Stimulated activated CD8-positive, alpha-beta memory T cell treated with anti-CD3 and anti-CD28 coated beads, Interleukin-15, amount 100 ng/mL, for 48 hours (primary cell): ENCODE data around the gene MYOCOS.
"Not testable (repeated sequence)": the region's sequence is repeated elsewhere in the genome, so short reads cannot be mapped to it uniquely, and the experiment has no call there.

ENCODE experiments used
- DNase-seq, 2 donors: peaks; one replicate each; pipeline ENCODE4 v3.0.0-alpha.2; 2020; ENCODE audit warnings: low read depth in 2 of 2

MYOCOS gene

DNA sequence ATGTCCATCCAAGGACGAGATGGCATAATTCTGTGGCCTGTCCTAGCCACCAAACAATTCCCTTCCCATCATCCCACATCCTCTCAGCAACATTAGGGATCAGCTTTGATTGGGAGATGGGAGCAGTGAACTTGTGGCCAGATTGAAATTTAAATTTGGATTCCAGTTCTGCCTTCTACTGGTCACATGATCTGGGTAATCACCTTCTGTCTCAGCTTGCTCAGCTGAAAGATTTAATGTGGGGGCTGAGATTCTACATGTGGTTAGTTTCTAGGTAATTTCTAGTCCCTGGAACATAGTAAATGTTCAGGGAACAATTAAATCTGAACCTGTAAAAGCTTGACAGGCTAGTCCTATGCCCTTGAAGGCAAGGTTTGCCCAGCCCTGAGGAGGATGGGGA lies 3.2 kb downstream of the MYOCOS start:
- DNase-seq, result no peak

DNA sequence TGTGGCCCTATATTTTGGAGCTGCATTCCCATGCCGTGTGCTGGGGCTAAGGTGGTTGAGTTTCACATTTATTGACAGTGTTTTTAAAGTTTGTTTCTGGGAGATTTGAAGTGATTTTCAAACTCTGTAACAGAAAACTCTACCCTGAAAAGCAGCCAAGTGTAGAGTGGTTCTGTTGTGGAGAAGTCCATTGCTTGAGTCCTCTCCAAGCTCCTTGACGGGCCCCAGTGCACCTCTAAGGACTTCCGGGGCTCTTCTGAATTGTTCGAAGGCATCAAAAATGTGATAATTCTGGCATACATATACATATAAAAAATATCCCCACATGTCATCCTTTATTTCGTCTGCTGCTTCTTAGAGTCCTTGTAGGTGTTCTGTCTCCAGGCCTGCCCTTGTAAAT lies 5.0 kb downstream of the MYOCOS start:
- DNase-seq, result no peak

GRCh38 chr1:171628225-171628624 lies 6.2 kb downstream of the MYOCOS start:
- no peak for DNase-seq

DNA sequence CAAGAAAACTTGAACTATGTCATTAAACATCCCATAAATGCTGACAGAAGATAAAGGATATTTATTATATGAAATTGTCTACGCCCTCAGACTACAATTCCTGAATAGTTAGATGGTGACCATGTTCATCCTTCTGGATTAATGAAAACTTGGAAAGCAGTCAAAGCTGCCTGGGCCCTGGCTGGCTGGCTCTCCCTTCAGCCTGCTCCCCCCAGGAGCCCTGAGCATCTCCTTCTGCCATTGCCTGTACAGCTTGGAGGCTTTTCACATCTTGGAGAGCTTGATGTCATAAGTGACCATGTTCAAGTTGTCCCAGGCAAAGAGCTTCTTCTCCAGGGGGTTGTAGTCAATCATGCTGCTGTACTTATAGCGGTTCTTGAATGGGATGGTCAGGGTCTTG lies 13.6 kb downstream of the MYOCOS start:
- no peak for DNase-seq

DNA sequence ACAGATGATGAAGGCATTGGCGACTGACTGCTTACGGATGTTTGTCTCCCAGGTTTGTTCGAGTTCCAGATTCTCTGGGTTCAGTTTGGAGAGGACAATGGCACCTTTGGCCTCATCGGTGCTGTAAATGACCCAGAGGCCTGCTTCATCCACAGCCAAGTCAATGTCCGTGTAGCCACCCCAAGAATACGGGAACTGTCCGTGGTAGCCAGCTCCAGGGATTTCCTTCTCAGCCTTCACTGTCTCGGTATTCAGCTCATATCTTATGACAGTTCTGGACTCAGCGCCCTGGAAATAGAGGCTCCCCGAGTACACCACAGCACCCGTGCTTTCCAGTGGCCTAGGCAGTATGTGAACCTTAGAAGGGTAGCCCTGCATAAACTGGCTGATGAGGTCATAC lies 14.1 kb downstream of the MYOCOS start:
- DNase-seq, result no peak

DNA sequence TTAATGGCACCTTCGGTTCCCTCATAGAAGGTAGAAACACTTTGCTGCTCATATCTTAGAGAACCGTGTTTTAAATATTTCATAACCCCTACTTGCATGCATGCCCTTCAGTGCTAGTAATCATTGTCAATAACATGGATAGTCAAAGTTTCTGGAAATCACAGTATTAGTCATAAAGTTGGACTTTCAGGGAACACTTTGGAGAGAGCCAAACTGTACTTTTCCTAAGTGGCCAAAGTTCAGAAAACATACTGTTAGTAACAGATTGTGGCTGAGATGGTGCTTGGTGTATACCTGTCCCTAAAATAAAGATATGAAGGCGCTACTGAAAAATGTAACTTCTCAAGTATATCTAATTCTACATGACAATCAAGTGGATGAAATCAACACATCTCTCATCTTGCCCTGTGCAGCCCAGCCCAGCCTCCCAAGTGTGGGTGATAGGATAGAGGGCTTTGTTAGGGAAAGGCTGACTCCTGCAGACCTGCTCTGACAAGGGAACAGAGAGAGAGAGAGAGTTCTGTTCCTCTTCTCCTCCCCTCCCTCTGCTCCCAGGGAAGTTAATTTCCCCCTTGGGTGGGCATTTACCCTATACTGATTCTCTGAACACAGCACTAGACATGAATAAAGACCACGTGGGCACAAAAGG lies 16.0 kb downstream of the MYOCOS start:
- no peak for DNase-seq

GRCh38 chr1:171640225-171640624 lies 18.2 kb downstream of the MYOCOS start:
- DNase-seq, result no peak

GRCh38 chr1:171641076-171641864 lies 19.2 kb downstream of the MYOCOS start:
- no peak for DNase-seq

GRCh38 chr1:171642197-171642596 lies 20.2 kb downstream of the MYOCOS start:
- DNase-seq, result no peak

DNA sequence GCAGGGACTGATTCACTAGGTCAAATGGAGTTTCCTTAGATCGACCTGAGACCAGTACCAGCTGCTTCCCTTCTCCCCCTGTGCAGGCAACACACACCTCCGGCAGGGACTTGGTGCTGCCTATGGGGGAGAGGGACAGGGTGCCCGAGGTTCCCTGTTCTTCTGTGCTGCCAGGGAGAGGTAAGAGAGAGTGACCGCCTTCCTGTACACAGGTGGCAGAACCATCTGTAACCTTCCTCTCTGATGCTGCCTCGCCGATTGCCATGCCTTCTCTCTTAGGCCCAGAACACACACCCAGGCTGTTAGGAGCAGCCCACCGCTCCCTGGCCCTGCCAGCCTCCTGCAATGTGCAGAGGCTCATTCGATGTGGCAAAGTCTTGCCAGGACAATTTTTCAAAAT lies 21.1 kb downstream of the MYOCOS start:
- DNase-seq, result no peak

- peak; percentile 27 to 46 for DNase-seq
Measured at GRCh38 chr1:171644805-171645483, 22.9 kb downstream of the MYOCOS start.

GRCh38 chr1:171645553-171646248 lies 23.7 kb downstream of the MYOCOS start:
- DNase-seq, result no peak

DNA sequence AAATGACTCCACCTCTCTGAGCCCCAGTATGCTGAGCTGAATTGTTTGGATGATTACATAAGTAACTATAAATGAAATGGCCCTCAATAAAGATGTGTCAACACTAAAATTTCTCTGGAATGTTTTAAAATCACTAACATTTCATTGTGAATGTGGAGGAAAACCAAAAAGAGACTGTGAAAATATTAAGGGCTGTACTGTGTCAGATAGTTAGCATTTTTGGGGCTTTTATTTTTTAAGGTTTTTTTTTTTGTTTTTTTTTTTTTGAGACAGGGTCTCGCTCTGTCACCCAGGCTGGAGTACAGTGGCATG lies 24.2 kb downstream of the MYOCOS start:
- DNase-seq, result no peak

DNA sequence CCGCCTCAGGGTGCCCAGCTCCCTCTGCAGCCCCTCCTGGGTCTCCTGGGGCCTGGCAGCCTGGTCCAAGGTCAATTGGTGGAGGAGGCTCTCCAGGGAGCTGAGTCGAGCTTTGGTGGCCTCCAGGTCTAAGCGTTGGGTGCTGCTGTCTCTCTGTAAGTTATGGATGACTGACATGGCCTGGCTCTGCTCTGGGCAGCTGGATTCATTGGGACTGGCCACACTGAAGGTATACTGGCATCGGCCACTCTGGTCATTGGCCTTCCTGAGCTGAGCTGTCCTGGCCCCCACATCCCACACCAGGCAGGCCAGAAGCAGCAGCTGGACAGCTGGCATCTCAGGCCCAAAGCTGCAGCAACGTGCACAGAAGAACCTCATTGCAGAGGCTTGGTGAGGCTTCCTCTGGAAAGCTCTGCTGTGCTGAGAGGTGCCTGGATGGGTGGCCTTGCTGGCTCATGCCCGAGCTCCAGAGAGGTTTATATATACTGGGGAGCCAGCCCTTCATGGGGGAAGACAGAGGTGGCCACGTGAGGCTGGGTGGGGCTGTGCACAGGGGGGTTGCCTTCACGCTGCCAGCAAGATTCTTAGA lies 30.3 kb downstream of the MYOCOS start, which contains the start of gene MYOC:
Gene MYOC, minus strand, starts transcription at position 455 of the 589 bp plus-strand sequence. Its CDS starts 77 bp downstream, at position 378.
- DNase-seq, result no peak

DNA sequence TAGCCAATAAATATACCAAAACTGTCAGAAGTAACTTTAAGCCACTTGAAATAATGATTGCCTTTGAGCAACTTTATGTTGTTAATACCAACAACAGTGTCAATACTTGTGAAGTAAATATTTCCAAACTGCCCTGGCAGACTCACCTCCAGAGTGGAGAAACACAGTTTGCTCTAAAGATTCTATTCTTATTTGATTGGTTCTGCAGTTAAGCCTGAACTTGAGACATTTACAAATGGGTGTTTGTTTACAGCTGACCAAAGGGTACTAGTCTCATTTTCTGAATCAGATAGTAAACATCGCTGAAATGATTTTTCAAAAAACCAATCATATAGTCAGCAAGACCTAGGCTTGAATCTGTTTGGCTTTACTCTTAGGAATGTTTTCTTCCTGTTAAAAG lies 31.8 kb downstream of the MYOCOS start:
- no peak for DNase-seq

DNA sequence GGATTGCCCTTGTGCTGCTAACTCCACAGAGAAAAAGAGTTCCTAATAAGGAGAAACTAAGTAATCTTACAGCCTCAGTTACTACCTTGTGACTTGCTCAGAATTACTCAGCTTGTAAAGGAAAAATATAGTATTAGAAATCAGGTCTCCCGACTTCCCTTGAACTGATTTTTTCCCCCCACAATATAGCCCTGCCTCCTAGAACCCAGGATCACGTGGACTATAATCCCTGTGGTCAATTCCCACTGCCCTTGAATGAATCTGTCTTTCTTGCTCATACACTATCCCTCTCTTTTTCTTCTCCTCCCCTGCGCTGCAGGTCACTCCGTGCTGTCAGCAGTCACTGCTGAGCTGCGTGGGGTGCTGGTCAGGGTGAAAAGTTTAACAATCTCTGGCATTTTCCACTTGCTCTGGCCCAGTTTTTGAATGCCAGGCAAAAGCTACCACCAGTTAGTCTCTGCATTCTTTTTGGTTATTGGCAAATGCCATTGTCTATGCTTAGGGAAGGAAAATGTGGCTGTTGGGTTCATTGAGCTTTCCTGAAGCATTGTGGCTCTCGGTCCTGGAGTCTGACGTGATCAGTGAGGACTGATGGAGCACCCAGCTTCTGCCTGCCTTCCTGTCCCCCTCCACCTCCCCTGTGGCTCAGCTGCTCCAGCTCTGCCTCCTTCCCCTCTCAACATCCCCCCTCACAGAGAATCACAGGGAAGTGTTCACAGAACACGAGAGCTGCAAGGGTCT lies 32.3 kb downstream of the MYOCOS start:
- no peak for DNase-seq

DNA sequence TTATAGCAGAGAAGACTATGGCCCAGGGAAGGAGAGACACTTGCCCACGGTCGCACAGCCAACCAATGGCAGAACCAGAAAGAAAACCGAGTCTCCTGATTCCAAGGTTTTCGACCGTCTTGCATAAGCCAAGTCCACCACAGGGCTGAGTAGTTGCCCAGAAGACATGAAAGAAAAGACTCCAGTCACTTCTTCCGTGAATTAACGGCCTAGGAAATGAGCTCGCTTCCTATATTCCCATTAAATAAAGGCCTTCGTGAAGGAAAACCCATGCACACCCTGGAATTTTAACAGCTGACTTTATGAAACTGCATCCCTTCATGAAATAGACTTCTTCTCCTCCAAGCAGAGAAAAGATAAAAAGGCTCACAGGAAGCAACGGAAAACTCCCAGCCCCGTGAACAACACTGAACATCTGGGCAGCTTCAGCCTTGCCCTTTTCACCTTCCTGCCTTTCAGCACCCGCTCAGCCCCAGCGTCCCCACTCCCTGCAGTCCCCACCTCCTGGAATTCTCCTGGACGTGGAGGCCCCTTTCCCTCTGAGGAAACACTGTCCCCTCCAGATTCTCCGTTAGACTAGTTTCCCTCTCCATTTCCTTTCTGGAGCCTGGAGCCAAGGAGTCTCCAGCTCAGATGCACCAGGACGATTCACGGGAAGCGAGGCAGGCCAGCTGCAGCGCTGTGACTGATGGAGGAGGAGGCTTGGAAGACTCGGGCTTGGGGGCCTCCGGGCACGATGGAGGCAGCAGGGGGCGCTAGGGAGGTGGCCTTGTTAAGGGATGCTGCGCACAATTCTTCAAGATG lies 33.1 kb downstream of the MYOCOS start:
- peak; percentile 51 to 55 for DNase-seq

- DNase-seq, result no peak
Measured at GRCh38 chr1:171655746-171656116, 33.7 kb downstream of the MYOCOS start.

DNA sequence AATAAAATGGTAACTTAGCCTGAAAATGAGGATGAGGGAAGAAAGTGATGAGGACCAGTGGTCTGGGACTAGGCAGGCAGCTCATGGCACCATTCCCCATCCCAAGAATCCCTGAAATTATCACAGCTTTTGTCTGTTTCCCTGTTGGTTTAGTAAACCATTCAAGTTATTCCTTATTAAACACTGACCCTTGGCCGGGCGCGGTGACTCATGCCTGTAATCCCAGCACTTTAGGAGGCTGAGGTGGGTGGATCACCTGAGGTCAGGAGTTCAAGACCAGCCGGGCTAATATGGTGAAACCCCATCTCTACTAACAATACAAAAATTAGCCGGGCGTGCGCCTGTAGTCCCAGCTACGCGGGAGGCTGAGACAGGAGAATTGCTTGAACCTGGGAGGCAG lies 34.2 kb downstream of the MYOCOS start:
- DNase-seq, result not testable (repeated sequence)

DNA sequence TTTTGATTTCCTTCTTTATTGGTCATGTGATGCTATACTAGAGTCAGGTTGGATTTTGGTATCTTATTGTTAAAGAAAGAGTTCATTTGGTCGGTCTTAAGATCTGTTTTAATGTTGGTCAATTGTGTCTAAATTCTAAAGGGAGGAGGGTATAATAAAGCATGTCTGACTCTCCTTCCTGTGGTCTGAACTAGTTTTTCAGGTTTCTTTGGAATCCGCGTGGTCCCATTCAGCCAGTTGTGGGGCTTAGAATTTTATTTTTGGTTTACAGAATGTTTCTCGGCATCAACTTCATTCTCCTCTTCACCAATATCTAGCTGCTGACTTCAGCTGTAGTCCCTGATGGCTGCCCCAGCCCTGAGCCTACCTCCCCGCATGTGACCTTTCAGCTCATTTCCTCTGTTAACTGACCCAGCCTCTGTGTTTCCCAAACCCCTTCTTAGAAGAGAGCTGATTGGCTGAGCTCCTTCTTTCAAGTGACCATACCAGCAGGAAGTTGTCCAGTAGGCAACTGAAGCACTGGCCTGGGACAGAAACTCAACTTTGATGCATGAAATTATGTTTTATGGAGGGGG lies 39.1 kb downstream of the MYOCOS start:
- DNase-seq, result no peak
